Measurements from ENCODE around the gene ZNF385D. TPM values are rescaled to one million over a fixed set of nuclear protein-coding genes. Genes with fewer than 3 reads are reported as not detected.
A peak's percentile ranks its signal among the peaks of the same experiment; 100 is the strongest.
"Not testable (repeated sequence)": the region's sequence is repeated elsewhere in the genome, so short reads cannot be mapped to it uniquely, and the experiment has no call there.

The ZNF385D gene
- polyA plus RNA-seq, 12 donors = 23.1 to 51.8 (median 33.4) TPM; not detected in 1

DNA sequence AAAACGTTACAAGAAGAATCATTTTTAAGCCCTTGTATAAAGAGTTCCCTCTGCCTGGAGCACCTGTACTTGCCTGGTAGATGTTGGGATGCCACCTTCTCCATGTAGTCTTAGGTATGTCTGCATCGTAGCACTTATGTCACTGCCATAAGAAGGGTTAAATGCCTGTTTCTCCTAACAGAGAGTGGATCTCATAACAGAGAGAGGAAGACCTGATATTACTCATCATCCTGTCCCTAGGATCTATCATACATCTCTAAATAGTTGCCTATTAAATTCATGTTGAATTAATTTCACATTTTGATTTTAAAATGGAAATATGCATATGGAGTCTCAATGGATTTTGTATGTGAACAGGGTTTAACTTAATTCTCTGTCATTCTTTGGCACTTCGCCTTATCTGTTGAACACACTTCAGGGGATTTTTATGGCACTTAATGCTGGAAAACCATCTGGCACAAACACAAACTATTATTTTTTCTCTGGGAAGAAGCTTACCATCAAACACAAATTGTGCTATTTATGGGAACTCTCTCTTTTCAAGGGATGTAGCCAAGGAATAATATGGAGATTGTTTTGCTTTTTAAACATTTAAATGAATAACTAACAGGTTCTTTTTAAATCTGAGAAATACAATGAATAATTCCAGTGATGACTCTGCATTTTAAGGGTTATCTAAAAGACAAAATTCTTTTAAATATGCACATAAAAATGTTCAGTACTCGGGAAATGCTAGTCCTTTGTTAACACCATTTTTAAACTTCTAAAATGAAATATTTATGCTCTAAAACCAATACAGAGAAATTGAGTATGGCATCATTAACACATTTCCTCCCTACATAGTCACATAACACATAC lies 230.7 kb downstream of the ZNF385D start:
- DNase-seq = peak; percentile 58

DNA sequence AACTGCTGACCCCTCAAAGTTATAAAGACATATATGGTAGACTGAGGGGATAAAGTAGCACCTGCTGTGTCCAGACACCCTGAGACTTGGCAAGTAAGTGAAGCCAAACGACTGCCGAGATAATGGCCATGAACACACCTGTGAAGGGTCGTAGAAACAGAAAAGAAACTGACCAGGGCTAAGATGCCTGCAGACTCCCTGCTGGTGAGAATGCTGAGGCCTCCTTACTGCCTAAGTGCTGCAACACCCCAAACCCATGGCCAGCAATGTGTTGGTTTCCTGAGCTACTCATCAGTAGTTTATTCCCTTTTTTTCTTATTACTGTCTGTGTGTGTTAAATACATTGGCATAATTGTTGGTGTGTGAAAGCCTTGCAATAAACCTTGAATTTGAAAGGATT lies 233.8 kb downstream of the ZNF385D start:
- no peak for DNase-seq

DNA sequence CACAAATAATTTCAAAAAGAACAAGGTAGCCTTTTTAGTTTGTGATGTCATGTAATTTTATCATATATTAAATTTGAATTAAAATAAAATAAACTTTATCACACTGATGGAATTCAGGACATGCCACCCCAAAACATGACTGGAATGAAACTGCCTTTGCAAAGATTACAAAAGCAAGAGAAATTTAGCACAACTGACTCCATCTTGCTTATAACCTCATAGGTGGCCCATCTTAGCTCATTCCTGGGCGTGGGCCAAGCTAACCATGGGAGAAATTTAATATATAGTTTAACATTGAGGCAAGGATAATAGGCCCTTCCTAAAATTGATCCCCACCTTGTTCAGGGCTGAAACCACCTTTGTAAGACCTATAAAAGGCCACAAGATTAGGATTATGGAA lies 235.6 kb downstream of the ZNF385D start:
- DNase-seq = no peak

DNA sequence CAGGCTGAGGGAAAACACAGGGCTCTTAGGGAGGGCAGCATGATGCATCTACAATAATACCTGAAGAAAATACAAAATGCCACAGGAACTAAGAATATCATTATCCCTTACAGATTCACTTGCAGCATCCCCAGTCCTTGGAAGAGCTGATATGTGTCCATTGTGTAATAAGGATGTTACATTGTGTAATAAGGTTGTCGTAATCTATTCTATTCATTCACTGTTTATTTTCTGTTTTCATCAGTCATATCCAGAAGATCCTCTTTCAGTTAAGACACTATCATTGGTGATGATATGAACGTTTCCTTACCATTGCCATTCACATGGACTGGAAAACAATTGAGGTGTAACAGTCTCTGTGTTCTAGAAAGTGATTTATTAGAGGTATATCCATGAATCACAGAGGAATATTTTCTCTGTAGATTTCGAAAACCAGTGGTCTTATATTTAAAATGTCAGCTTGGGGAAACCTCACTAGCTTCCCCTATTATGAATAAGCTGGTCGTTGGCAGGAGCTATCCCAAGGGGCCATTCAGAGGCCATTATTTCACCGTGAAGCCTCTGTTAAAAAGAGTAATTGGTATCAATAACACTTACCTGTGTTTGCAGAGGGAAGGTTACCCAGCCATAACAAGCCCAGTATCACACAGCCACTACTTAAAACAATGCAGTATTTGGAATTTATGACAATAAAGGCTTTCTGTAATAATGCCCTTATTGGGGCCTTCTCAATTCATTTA lies 241.1 kb downstream of the ZNF385D start:
- DNase-seq = no peak

DNA sequence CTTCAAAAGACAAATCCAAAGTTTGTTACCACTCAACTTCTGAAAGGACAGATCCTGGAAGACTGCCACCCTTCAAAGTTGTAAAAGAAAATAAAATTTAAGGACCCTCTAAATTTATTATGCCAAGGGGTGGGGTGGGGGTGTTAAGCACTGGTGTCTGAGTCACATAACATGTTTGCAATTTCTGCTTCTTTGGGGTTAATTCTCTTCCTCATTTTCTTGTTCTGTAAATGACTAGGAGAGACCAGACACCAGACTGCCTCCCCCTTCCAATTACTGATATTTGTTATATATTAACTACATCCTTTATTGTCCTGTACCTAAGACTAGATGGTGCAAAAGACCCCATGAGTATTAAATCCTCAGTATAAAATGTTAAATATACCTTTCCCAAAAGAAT lies 242.8 kb downstream of the ZNF385D start:
- no peak for DNase-seq

DNA sequence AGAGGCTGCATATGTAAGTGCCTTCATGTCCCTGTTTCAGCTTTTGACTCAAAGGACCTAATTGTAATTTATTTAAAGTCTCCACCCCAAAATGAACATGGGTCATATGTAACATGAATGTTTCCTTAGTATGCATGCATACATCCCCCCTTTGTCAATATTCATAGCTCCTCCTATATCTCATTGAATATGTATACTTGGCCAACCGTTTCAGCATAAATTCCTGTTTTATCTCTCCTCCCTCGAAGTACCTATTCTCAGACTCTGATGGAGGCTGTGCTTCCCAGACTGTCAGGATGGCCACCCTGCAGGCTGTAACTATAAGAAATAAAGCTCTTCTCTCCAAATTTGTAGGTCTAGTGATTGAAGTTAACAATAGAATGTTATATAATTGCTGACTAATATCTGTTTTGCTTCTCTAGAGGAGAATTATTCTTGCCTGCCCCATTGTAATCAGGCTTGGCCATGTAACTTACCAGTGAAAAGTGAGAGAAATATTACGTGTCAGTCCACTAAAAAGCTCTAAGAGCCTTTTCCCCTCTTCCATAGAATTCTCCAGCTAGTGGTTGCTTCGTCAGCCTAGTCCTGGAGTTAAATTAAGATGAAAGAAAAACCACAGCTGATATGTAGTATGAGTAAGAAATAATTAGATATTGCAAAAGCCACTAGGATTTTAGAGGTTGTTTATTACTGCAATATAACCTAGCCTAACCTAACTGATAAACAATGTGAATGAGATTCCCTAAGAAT lies 245.1 kb downstream of the ZNF385D start:
- DNase-seq = no peak

DNA sequence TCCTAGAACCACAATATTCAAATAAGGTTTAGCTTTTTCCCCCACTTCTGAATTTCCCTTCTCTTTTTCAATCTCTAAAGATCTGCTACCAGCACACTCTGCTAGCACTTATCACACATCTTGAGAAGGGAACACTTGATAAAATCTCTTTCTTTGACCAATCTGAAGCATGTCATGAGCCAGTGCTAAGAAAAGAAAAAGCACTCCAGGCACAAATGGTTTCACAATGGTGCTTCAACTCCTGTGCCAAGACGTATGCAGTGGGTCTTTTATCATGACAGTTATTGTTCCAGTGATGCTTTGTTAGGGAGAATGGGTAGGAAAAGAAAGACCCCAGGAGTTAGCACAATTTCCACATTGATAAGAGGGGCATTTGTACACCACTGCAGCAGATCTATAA lies 248.4 kb downstream of the ZNF385D start:
- DNase-seq = no peak

DNA sequence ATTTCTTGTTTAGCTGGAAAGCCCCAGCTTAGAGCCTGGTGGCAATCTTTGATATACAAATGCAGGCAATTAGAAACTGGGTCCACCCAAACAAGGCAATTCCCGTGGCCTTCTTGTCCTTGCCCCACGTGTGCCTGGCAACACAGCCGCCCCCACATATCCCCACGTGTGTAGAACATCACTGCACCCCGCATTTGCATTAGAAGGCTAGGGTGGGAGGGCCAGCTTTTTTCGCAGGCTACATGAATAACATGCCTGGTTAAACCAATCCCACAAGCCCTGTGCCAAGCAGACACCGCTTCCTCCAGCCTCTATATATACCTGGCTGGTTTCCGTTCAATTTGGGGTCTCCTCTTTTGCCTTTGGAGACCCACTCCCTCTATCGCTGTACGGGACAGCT lies 250.2 kb downstream of the ZNF385D start:
- no peak for DNase-seq

DNA sequence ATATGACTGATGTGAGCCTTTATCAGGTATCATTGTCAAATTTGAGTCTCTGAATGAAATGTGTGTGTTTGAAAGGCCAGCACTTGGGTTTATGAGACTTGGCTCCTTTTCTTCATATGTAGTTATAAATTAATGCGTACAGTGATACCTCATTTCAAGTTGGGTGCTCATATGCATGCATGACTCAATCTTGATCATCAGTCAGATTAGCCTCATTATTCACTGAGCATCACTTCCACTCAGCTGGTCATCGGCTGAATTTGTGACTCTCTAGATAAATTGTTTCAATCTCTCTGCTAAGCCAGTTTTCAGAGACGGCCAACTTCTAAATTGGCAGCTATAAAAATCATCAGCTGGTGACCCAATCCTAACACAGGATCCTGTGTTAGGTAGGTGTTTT lies 260.3 kb downstream of the ZNF385D start:
- DNase-seq = not testable (repeated sequence)

DNA sequence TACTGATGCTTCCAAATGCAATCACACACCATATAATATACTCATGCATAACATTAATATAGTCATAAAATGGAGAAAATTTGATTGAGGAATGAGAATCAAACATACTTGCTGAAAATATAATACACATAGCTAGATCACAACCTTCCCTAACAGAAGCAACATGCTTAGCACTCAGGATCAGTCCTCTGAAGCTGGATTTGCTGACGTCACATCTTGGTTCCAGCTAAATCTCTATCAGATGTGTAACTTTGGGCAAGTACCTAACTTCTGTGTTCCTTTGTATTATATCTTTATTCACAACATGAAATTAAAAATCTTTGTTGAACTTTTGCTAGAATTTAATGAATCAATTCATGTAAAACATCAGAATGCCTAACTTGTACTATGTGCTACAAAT lies 263.5 kb downstream of the ZNF385D start:
- DNase-seq = no peak

DNA sequence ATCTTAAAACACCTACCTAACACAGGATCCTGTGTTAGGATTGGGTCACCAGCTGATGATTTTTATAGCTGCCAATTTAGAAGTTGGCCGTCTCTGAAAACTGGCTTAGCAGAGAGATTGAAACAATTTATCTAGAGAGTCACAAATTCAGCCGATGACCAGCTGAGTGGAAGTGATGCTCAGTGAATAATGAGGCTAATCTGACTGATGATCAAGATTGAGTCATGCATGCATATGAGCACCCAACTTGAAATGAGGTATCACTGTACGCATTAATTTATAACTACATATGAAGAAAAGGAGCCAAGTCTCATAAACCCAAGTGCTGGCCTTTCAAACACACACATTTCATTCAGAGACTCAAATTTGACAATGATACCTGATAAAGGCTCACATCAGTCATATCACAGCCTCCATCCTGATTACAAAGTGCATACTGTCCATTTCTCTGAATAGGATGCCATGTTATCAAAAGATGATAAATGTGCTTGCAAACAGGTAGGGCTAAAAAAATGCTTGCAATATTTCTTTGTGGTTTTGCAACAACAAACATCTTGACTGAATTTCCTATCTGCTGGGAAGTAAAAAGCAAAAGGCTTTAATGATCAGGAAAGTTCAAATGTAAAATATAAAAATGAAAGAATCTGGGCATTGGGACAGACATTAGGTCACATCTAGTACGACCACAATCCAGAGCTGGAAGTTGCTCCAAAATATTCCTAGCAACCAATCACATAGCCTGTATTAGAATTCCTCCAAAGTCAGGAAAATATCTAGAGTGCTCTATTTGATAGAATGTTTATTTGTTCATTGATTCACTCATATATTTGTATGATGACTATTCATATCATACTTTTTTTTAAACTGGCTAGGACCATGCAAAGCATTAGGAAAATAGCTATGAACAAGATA lies 264.7 kb downstream of the ZNF385D start:
- not testable (repeated sequence) for DNase-seq

DNA sequence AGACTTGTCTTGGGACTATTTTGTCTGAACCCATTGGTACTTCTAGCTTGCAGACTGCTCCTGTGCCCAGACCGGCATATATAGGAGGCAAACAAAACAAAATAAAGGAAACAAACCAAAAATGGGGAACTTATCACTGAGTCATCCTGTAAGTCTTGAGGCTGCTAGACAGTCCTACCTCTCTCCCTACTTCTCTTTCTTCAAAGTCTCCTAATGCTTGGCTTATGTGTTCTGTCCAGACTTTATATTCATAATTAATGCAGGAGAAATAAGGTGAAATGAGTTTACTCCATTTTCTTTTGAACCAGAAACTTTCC lies 266.2 kb downstream of the ZNF385D start:
- no peak for DNase-seq

DNA sequence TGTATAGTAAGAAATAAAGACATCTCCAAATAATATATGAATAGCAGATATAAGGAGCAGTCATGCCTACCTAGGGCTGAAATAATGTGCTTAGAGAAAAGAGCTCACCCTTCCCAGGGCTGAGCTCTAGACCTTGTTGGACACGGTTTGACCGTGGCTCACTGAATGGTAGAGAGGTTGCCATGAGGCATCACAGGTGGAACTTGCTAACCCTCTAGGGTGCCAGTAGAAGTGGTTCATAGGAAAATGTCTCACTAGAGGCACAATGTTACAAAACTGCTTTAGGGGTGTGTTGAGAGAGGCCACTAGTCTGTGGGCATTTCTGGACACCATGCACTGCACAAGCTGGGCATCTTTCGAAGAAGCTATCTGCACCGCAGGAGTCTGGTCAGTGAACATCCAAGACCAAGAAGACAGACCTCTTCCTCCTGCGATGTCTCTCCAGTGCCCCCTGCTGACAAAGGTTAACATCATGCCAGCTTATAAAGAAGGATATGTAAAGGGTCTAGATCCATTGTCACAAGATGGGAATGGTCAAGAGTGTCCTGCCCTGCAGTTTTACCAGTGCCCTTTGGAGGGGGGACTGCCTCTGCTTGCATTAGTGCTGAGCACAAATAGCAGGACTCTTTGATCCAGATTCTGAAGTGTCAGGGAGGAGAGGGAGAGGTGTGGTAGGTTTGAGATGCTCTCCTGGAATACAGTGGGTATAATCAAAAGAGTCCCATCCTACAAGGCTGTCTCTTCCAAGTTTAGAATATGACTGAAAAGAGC lies 266.8 kb downstream of the ZNF385D start:
- DNase-seq = peak; percentile 35

DNA sequence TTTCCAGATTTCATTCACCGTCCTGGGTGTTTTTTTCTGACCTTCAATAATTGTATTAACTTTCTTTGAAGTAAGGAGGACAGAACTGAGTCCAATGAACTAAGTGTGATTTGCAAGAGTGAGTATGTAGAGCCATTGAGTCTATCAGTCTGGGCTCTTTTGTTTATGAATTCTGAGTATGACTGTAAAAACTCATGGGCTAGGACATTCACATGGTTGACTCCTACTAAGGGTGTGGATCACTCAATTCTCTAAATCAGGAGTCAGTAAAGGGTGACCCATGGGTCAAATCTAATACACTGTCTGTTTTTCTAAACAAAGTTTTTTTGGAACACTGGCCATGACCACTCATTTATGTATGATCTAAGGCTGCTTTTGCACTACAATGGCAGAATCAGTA lies 269.0 kb downstream of the ZNF385D start:
- DNase-seq = no peak

DNA sequence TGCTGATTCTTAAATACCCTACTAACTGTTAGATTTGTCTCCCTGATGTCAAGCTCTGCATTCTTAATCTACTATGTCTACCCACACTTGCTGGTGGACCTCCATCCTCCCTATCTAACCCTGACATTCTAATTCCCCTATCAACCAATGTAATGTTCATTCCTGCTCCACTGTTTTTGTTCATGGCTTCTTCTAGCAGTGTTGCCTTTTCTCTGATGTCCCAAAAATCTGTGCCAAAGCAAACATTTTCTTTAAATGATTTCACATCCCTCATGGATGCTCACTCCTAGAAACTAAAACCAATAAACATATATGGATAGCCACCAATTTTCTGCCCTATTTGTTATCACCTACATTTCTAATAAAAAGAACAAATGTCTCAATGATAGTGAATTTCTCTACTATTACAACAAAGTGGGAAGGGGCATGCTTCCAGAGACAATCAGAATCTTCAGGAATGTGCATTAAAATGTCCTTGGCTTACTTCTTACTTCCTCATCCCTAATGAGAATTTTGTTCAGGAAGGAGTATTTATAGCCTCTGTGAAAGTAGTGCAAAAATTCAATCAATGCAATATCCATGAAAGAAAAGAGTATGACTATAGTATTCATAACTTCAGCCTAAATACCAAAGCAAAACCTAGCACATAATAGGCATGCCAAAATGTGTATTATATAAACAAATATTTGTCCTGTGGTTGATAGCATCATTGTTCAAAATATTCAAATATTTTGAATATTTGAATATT lies 273.3 kb downstream of the ZNF385D start:
- no peak for DNase-seq

DNA sequence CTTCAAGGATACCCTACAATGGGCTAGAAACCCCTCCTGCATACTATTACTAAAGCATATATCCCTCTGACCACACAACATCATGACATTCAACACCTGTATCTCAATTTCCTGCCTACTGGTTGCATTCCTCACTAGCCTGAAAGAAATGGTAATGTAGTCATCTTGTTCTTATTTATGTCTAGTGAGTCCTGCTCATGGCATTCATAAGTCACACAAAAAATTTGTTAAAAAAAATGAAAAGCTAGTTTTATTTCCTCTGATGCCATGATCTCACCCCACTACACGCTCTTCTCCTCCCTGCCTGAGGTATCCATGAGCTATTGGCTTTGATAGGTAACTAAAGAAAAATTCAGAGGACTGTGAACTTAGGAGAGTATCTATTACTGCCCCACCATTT lies 284.5 kb downstream of the ZNF385D start:
- no peak for DNase-seq

DNA sequence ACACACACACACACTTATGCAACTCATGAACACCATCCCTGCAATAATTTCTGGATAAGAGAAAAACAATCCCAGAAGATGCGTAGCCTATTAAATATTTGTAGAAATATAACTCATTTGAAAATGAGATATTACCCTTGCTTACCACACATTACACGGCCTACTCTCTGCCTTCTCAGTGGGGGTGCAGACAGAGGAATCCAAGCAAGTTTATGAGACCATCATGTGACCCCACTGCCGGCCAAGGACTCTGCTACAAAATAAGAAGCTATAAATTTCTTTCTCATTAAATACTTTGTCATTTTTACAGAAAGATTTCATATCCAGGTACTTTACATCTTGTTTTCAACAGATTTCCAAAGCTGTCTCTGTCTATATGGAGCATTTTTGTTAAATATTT lies 286.3 kb downstream of the ZNF385D start:
- peak; percentile 56 for DNase-seq

DNA sequence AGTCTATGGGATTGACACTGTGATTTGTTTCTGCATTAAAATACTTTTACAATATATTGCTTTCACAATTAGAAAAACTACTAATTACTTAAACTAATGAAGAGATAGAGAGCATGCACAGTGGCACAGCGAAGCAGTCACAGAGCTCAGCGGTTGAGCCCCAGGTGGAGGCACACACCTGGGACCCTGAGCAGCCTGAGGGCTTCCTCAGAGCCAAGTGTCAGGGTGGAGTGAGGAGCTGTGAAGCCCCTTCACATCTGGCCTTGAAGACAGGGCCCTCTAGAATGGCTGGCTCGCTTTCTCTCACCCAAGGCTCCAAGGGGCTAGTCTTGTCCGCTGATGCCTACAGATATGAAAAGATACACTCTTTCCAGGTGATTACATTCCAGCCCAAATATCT lies 287.7 kb downstream of the ZNF385D start:
- DNase-seq = no peak

DNA sequence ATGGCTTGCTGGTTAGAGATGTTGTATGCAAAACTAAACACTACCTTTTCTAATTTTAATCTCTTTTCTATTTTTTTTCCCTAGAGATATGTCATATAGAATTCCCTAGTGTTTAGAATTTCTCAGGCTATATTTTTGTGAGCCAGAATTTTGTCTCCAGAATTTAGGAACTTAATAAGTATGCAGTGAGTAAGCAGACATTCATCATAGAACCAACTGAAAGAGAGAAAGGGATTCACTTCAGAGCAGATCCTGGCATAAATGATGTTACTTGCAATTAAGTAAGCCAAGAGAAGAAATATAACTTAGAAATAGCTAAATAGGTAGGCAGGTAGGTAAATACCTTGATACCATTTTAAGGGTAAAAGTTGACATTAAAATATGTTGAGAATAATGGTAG lies 288.9 kb downstream of the ZNF385D start:
- no peak for DNase-seq

DNA sequence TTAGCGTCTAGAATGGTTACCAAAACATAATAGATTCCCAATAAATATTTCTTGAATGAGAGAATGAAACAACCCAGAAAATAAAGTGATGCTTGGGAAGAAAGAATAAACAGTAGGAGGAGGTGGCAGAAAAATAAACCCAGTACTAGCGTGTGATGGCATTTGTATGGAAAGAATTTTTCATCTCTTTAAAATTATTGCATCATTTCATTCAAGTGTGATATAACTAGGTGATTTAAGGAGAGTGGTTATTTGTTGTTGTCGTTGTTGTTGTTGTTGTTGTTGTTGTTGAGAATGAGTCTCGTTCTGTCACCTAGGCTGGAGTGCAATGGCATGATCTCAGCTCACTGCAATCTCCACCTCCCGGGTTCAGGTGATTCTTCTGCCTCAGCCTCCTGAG lies 293.9 kb downstream of the ZNF385D start:
- DNase-seq = no peak
